HG02798 (cell line): ENCODE measurements around the gene CAAP1.
"Not testable (repeated sequence)": the region's sequence is repeated elsewhere in the genome, so short reads cannot be mapped to it uniquely, and the experiment has no call there.

Experiments
- ATAC-seq: cut with Tn5 transposase; IDR thresholded peaks from one replicate; pipeline ENCODE4 v1.9.1; 2021; ENCODE audit warnings: mild to moderate bottlenecking; ENCODE audit not compliant: unreplicated experiment, poor library complexity

The CAAP1 gene

DNA sequence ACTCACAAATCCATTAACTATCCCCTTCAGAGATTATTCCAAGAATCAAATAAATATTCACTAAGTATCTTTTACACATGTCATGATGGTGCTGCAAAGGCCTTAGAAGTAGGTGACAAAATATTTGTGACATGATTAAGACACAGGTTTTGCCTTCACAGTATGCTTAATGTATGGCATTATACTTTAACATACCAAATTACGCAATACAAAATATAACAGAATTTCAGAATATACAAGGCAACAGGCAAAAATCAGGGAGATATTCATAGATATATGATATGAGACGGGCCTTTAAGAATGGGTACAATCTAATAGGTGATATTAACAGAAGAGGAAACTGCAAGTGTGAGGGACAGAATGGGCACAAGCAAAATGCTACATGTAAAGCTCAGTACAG, 41.6 kb downstream of the CAAP1 start:
- no peak for ATAC-seq

- ATAC-seq, result no peak
Measured at GRCh38 chr9:26833792-26834191, 58.8 kb downstream of the CAAP1 start.

- not testable (repeated sequence) for ATAC-seq
Measured at GRCh38 chr9:26828391-26828955, 64.1 kb downstream of the CAAP1 start.

DNA sequence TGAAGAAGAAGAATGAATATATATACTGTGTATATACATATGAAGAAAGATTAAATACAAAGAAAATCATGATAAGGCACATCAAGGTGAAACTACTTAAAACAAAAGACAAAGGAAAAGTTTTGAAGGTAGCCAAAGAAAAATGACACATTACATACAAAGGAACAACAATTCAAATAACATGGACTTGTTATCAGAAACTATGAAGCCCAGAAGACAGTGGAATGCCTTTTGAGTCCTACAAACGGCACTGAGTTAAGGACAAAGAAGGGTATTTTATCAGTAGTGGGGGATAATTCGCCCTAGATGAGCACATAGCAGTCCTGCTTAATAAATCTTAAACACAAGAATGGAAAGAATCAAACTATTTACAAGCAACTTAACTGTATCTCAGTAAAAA, 77.8 kb downstream of the CAAP1 start:
- ATAC-seq, result no peak

DNA sequence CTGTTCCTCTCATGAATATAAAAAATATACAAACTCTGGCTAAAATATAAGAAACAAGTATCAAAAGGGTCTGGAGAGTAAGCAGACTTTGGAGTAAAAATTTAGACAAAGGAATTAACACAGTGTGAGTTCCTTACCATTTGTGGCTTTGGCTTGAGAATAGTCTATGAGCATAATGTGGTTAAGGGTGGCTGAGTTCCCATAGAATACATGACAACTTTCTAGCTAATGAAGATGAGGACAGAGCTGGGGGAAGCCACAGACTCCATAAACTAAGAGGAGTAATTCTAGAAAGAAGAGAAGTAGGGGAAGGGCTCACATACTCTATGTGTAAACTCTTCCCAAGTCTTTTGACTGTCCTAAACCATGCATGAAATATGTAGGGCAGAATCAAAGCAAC, 79.4 kb downstream of the CAAP1 start:
- ATAC-seq, result no peak

DNA sequence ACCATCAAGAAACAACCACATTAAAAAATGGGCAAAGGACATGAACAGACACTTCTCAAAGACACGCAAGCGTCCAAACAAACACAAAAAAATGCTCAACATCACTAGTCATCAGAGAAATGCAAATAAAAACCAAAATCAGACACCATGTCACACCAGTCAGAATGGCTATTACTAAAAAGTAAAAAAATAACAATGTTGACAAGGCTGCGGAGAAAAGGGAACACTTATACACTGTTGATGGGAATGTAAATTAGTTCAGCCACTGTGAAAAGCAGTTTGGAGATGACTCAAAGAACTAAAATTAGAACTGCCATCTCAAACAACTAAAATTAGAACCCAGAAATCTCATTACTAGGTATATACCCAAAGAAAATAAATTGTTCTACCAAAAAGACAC, 80.4 kb downstream of the CAAP1 start:
- no peak for ATAC-seq

- no peak for ATAC-seq
Measured at GRCh38 chr9:26811106-26811505, 81.5 kb downstream of the CAAP1 start.

GRCh38 chr9:26809795-26810194, 82.8 kb downstream of the CAAP1 start:
- no peak for ATAC-seq

- ATAC-seq, result no peak
Measured at GRCh38 chr9:26807161-26807560, 85.4 kb downstream of the CAAP1 start.

DNA sequence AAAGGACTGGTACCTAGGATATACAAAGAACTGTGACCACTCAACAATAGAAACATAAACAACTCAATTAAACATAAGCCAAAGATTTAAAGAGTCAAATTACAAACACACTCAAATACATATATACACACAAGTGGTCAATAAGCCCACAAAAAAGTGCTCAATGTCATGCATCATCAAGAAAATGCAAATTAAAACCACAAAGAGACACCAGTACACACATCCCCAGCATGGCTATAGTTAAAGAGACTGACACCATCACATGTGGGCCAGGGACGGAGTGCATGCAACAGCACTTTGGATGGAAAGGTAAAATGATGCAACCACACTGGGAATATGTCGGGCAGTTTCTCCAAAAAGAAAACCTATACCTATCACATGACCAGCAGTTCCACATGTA, 89.7 kb downstream of the CAAP1 start:
- peak; percentile 60 for ATAC-seq

DNA sequence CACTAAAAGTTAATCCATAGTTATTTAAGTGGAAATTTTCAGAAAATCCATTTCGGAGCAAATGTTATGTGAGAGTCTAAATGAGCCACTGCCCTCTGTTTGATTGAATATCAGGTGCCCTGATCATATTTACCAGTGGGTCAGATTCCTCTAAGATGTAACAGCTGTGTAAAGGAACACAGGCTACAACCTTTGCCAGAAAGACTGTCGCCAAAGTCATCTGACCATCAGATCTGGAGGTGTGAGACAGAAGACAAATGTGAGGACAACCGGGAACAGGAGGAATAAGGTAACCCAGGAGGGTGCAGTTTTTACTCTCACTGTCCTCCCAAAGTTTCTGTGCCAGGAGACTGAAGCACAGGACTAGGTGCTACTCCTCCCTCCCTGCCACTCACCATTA, 90.8 kb downstream of the CAAP1 start:
- no peak for ATAC-seq

- no peak for ATAC-seq
Measured at GRCh38 chr9:26800322-26800721, 92.3 kb downstream of the CAAP1 start.

- no peak for ATAC-seq
Measured at GRCh38 chr9:26791274-26791673, 101.3 kb downstream of the CAAP1 start.
